ENCODE measurements around the gene SLC24A4.

SLC24A4 gene

DNA sequence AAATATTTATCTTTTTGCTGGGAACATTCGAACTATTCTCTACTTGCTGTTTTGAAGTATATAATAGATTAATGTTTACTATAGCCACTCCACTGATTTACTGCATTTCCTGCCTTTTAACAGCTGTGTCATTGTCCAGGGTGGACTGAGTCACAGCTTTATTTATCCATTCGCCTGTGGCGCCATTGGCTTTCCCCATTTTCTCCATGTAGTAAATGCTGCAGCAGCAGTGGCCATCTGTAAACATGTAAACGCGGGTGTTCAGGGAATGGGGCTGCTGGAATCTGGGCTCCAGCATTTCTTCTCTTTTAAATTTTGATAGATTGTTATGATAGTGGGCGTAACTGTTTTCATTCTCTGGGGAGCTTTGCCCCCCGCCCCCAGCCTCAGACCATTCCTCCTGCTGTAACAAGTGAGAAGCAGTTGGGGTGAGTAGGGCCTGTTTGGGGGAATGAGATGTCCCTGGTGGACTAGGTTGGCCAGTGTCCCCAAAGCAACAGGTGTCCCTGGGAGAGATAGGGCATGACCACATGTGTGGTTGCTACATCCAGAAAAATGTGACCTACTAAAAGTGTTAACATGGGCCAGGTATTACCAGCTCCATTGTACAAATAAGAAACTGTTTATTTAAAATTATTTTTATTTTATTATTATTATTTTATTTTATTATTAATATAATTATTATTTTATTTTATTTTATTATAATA is 223.5 kb downstream of the SLC24A4 start:
- no peak for DNase-seq (ENCODE audit: low spot score)

DNA sequence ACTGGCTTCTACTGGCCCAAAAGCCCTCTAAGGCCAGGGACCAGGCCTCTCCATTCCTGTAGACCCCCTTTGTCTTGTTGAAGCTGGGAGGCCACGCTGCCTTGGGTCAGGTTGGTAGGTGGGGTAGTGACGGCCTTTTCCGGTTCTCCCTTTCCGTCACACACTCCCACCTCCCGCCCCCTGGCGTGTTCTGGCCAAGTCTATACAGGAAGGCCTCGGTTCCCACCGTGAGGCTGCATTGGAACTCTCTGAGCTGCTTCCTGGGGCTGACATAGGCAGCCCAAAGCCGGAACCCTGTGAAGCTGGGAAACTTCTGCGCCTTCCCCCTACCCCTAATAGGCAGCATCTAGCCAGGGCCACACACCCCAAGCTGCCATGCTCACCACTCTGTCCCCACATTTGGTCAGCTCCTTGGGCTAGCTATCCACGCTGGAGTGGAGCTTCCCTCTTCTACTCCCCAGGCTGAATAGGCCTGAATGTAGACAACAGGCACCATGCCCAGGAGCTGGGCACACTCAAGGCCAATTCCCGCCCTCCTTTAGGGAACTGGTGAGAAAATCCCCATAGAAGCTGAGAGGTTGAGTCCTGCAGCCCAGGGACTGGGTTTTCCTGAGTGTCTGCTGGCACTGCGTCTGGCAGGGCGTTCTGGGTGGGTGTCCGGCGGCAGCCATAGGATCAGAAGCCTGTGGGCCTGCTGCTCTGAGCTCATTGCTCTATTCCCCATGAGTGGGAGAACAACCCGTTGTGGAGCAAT is 226.3 kb downstream of the SLC24A4 start:
- DNase-seq (ENCODE audit: low spot score): no peak

DNA sequence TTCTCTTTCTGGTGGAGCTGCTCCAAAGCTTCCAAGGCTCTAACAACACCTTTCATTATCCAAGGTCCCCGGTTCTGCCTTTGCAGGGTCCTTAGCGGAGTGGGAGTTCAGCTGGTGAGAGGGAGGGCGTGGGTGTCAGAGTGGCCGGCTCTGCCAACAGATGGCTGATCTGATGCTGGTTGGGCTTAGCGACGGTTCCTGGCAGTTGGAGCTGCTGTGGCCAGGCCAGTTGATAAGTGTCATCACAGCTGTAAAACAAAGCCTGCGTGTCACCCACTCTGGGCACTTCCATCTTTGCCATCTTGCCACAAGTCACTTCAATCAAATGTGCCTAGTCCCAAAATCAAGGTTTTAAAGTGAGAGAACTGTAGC is 226.9 kb downstream of the SLC24A4 start:
- DNase-seq (ENCODE audit: low spot score): no peak

Data from SW480 (cell line).